OCI-LY1 (cell line): Measurements from ENCODE around the gene ST14.
A peak's percentile ranks its signal among the peaks of the same experiment; 100 is the strongest.

ENCODE experiments used
- H2AFZ ChIP-seq: fragments of 200-600 bp; sonication (generic), shearing (Covaris generic); 2 replicates; pipeline ENCODE4 v1.6.0; 2014; ENCODE audit warnings: antibody characterized with exemption, mild to moderate bottlenecking, low read length
- H3F3A ChIP-seq: fragments of 200-600 bp; sonication (generic), shearing (Covaris generic); 2 replicates; pipeline ENCODE4 v1.6.0; 2014; ENCODE audit warnings: mild to moderate bottlenecking, antibody characterized with exemption, low read length, moderate library complexity; ENCODE audit not compliant: insufficient read depth
- H3K27ac ChIP-seq: fragments of 200-600 bp; sonication (generic); 2 replicates; pipeline ENCODE4 v1.5.1; 2014; ENCODE audit warnings: low read length, mixed run types, mild to moderate bottlenecking, low read depth; ENCODE audit not compliant: poor library complexity, severe bottlenecking
- H3K27me3 ChIP-seq: fragments of 200-600 bp; sonication (generic); 2 replicates; pipeline ENCODE4 v1.6.0; 2014; ENCODE audit warnings: antibody characterized with exemption, mild to moderate bottlenecking, low read length, moderate library complexity; ENCODE audit not compliant: insufficient read depth
- H3K36me3 ChIP-seq: fragments of 200-600 bp; sonication (generic); 2 replicates; pipeline ENCODE4 v1.6.1; 2014; ENCODE audit warnings: mild to moderate bottlenecking, antibody characterized with exemption, low read length, moderate library complexity, mixed read lengths; ENCODE audit not compliant: insufficient read depth
- H3K4me1 ChIP-seq: fragments of 200-600 bp; sonication (generic); 2 replicates; pipeline ENCODE4 v1.5.1; 2014; ENCODE audit warnings: mild to moderate bottlenecking, low read length, moderate library complexity; ENCODE audit not compliant: insufficient read depth, severe bottlenecking
- H3K4me2 ChIP-seq: fragments of 200-600 bp; sonication (generic), shearing (Covaris generic); 2 replicates; pipeline ENCODE4 v1.6.1; 2014; ENCODE audit warnings: low read length
- H3K4me3 ChIP-seq: fragments of 200-600 bp; sonication (generic); 2 replicates; pipeline ENCODE4 v1.5.1; 2014; ENCODE audit warnings: low read length, low read depth, mild to moderate bottlenecking, mixed read lengths; ENCODE audit not compliant: poor library complexity, severe bottlenecking
- H3K79me2 ChIP-seq: fragments of 200-600 bp; shearing (Covaris generic); 2 replicates; pipeline ENCODE4 v1.6.1; 2016; ENCODE audit warnings: mixed run types, low read length, mixed read lengths; ENCODE audit not compliant: insufficient read depth
- H3K9ac ChIP-seq: fragments of 200-600 bp; sonication (generic), shearing (Covaris generic); 2 replicates; pipeline ENCODE4 v1.6.1; 2014; ENCODE audit warnings: mild to moderate bottlenecking, low read length, mixed read lengths
- H3K9me2 ChIP-seq: fragments of 200-600 bp; sonication (generic), shearing (Covaris generic); 2 replicates; pipeline ENCODE4 v1.6.1; 2014; ENCODE audit warnings: low read depth, mild to moderate bottlenecking, low read length, mixed read lengths
- H3K9me3 ChIP-seq: fragments of 200-600 bp; shearing (Covaris generic); 2 replicates; pipeline ENCODE4 v1.6.1; 2014; ENCODE audit warnings: low read length, mixed read lengths
- H4K20me1 ChIP-seq: fragments of 200-600 bp; sonication (generic), shearing (Covaris generic); 2 replicates; pipeline ENCODE4 v1.6.0; 2016; ENCODE audit warnings: mild to moderate bottlenecking, low read length; ENCODE audit not compliant: insufficient read depth
- CTCF ChIP-seq: fragments of 200-600 bp; sonication (generic), shearing (Covaris generic); IDR thresholded peaks from 2 replicates; pipeline ENCODE4 v1.5.1; 2017; ENCODE audit warnings: mild to moderate bottlenecking, antibody characterized with exemption, low read length, moderate library complexity, mixed read lengths
- EZH2 ChIP-seq: fragments of 200-600 bp; sonication (generic), shearing (Covaris generic); IDR thresholded peaks from 2 replicates; pipeline ENCODE4 v1.8.0; 2017; ENCODE audit warnings: borderline replicate concordance, mixed run types, mild to moderate bottlenecking, antibody characterized with exemption, low read length, moderate library complexity, mixed read lengths

The ST14 gene

GRCh38 chr11:130121445-130121978 is 38.1 kb upstream of the ST14 start:
- H3K79me2 ChIP-seq: no peaks in the 10 kb centered on the region
- H3K4me2 ChIP-seq: peak overlapping the region; percentile 53; the same call in 1 of the 2 replicates
- peak overlapping the region; percentile 90 for H3K27ac ChIP-seq
- H3K27me3 ChIP-seq: no peaks in the 10 kb centered on the region
- H4K20me1 ChIP-seq: no peaks in the 10 kb centered on the region
- H3K9ac ChIP-seq: no peak overlapping the region; the same call in 1 of the 2 replicates
- no peaks in the 10 kb centered on the region for H3F3A ChIP-seq
- TF ChIP-seq EZH2: no peak
- no peak for TF ChIP-seq CTCF
- peaks cover 53% of the 10 kb centered on the region for H3K36me3 ChIP-seq
- H3K9me2 ChIP-seq: no peaks in the 10 kb centered on the region
- H3K4me1 ChIP-seq: peaks cover 60% of the 10 kb centered on the region
- no peaks in the 10 kb centered on the region for H3K9me3 ChIP-seq
- no peak overlapping the region for H2AFZ ChIP-seq
- peak overlapping the region; percentile 27 for H3K4me3 ChIP-seq

GRCh38 chr11:130122141-130122575 is 37.4 kb upstream of the ST14 start:
- Histone ChIP-seq H3K79me2 (no peaks in the 10 kb centered on the region), H4K20me1 (no peaks in the 10 kb centered on the region), H3K27me3 (no peaks in the 10 kb centered on the region), H3K4me3 (peak overlapping the region; percentile 27), H3K4me1 (peaks cover 54% of the 10 kb centered on the region), H3K9me3 (no peaks in the 10 kb centered on the region), H3K36me3 (peaks cover 60% of the 10 kb centered on the region), H3F3A (no peaks in the 10 kb centered on the region), H3K27ac (peak overlapping the region; percentile 90), H3K9ac (no peak overlapping the region; the same call in 1 of the 2 replicates), H3K4me2 (peak overlapping the region; percentile 53; the same call in 1 of the 2 replicates), H2AFZ (no peak overlapping the region), H3K9me2 (no peaks in the 10 kb centered on the region)
- TF ChIP-seq CTCF (no peak), EZH2 (no peak)

GRCh38 chr11:130123414-130124040 is 36.1 kb upstream of the ST14 start:
- no peaks in the 10 kb centered on the region for H4K20me1 ChIP-seq
- no peak overlapping the region for H3K27ac ChIP-seq
- no peak overlapping the region for H3K4me3 ChIP-seq
- H3K9me2 ChIP-seq: no peaks in the 10 kb centered on the region
- no peak overlapping the region for H3K9ac ChIP-seq
- no peak overlapping the region for H2AFZ ChIP-seq
- no peaks in the 10 kb centered on the region for H3K79me2 ChIP-seq
- peaks cover 40% of the 10 kb centered on the region for H3K4me1 ChIP-seq
- TF ChIP-seq CTCF (no peak), EZH2 (no peak)
- no peaks in the 10 kb centered on the region for H3F3A ChIP-seq
- H3K4me2 ChIP-seq: no peak overlapping the region
- peaks cover 73% of the 10 kb centered on the region for H3K36me3 ChIP-seq
- no peaks in the 10 kb centered on the region for H3K27me3 ChIP-seq
- no peaks in the 10 kb centered on the region for H3K9me3 ChIP-seq
